ENCODE results near the gene PARD3. TPM values are rescaled to one million over a fixed set of nuclear protein-coding genes. Genes with fewer than 3 reads are reported as not detected.

The PARD3 gene
- total RNA-seq, 4 donors from 2014 or later = 42.6 to 63.6 (median 55.2) TPM

- 83 to 85% methylated on average over 5 of the region's 5 CpGs for WGBS, 2 donors
- no peaks in the 10 kb centered on the region for H3K27me3 ChIP-seq
These were observed 469.7 kb downstream of the PARD3 start for GRCh38 chr10:34345383-34345782.

GRCh38 chr10:34343764-34344163 lies 471.3 kb downstream of the PARD3 start:
- H3K9me3 ChIP-seq = no peaks in the 10 kb centered on the region
- TF ChIP-seq POLR2A (IDR thresholded peaks at IDR 0.05) (no peak), EP300 (IDR thresholded peaks at IDR 0.05) (no peak), CTCF (IDR thresholded peaks at IDR 0.05) (no peak)
- H3K27ac ChIP-seq = no peak overlapping the region
- H3K4me1 ChIP-seq = peaks cover 0 to 20% (median 0%) of the 10 kb centered on the region in 4 donors
- WGBS, 2 donors = 42 to 53% methylated on average over 1 of the region's 1 CpG
- DNase-seq (ENCODE audit: low spot score in 2 of 2) = no peak
- H3K27me3 ChIP-seq = no peaks in the 10 kb centered on the region
- no peak overlapping the region for H3K4me3 ChIP-seq
- peaks cover 0 to 14% (median 0%) of the 10 kb centered on the region in 3 donors for H3K36me3 ChIP-seq

More at GRCh38 chr10:34345383-34345782, 469.7 kb downstream of the PARD3 start:
- Histone ChIP-seq H3K9me3 (no peaks in the 10 kb centered on the region), H3K27ac (no peak overlapping the region), H3K4me1 (peaks cover 0 to 16% (median 0%) of the 10 kb centered on the region in 4 donors), H3K4me3 (no peak overlapping the region), H3K36me3 (peaks cover 0 to 18% (median 0%) of the 10 kb centered on the region in 3 donors)
- no peak for TF ChIP-seq EP300 (IDR thresholded peaks at IDR 0.05)
- no peak for TF ChIP-seq POLR2A (IDR thresholded peaks at IDR 0.05)
- TF ChIP-seq CTCF (IDR thresholded peaks at IDR 0.05) = no peak
- no peak for DNase-seq (ENCODE audit: low spot score in 2 of 2)

- DNase-seq (ENCODE audit: low spot score in 2 of 2) = no peak
- no peaks in the 10 kb centered on the region for H3K36me3 ChIP-seq
- no peaks in the 10 kb centered on the region for H3K9me3 ChIP-seq
- H3K27ac ChIP-seq = no peak overlapping the region
- peaks cover 0 to 20% (median 0%) of the 10 kb centered on the region in 4 donors for H3K4me1 ChIP-seq
- TF ChIP-seq POLR2A (IDR thresholded peaks at IDR 0.05) (no peak), EP300 (IDR thresholded peaks at IDR 0.05) (no peak), CTCF (IDR thresholded peaks at IDR 0.05) (no peak)
- no peaks in the 10 kb centered on the region for H3K27me3 ChIP-seq
- no peak overlapping the region for H3K4me3 ChIP-seq
- WGBS, 2 donors = 81 to 83% methylated on average over 4 of the region's 4 CpGs
These were observed 473.6 kb downstream of the PARD3 start for GRCh38 chr10:34341473-34341872.

- no peak overlapping the region for H3K27ac ChIP-seq
- H3K36me3 ChIP-seq = peaks cover 0 to 3% (median 0%) of the 10 kb centered on the region in 3 donors
- TF ChIP-seq EP300 (IDR thresholded peaks at IDR 0.05) (no peak), CTCF (IDR thresholded peaks at IDR 0.05) (no peak), POLR2A (IDR thresholded peaks at IDR 0.05) (no peak)
- 78 to 82% methylated on average over 1 of the region's 1 CpG for WGBS, 2 donors
- DNase-seq (ENCODE audit: low spot score in 2 of 2) = no peak
- H3K4me1 ChIP-seq = peaks cover 0 to 20% (median 0%) of the 10 kb centered on the region in 4 donors
- H3K9me3 ChIP-seq = no peaks in the 10 kb centered on the region
- no peaks in the 10 kb centered on the region for H3K27me3 ChIP-seq
- no peak overlapping the region for H3K4me3 ChIP-seq
These were observed 474.2 kb downstream of the PARD3 start for GRCh38 chr10:34340934-34341333.

- DNase-seq (ENCODE audit: low spot score in 2 of 2) = no peak
- H3K27ac ChIP-seq = no peak overlapping the region
- WGBS, 2 donors = 53 to 54% methylated on average over 2 of the region's 2 CpGs
These were observed 475.1 kb downstream of the PARD3 start for GRCh38 chr10:34339816-34340553.

More at GRCh38 chr10:34339816-34340553, 475.1 kb downstream of the PARD3 start:
- Histone ChIP-seq H3K36me3 (peaks cover 0 to 3% (median 0%) of the 10 kb centered on the region in 3 donors), H3K9me3 (no peaks in the 10 kb centered on the region), H3K4me1 (peaks cover 0 to 18% (median 0%) of the 10 kb centered on the region in 4 donors), H3K4me3 (no peak overlapping the region), H3K27me3 (no peaks in the 10 kb centered on the region)
- TF ChIP-seq EP300 (IDR thresholded peaks at IDR 0.05) (no peak), POLR2A (IDR thresholded peaks at IDR 0.05) (no peak), CTCF (IDR thresholded peaks at IDR 0.05) (no peak)
